K562 (cell line): Measurements from ENCODE around the gene HNF4A. TPM values are rescaled to one million over a fixed set of nuclear protein-coding genes. Genes with fewer than 3 reads are reported as not detected.
A peak's percentile ranks its signal among the peaks of the same experiment; 100 is the strongest.

Experiments
- BCOR ChIP-seq: fragments of 450-650 bp; IDR thresholded peaks from 2 replicates; pipeline ENCODE4 v1.6.1; 2016
- CTBP1 ChIP-seq: fragments of 450-650 bp; IDR thresholded peaks from 2 replicates; pipeline ENCODE4 v1.6.1; 2016; ENCODE audit warnings: borderline replicate concordance
- ETV5 ChIP-seq: sonication (generic); formaldehyde crosslinking; IDR thresholded peaks from 2 replicates; pipeline ENCODE4 v1.4.0; 2020; ENCODE audit warnings: low read depth, mild to moderate bottlenecking, missing genetic modification reagents
- FOXA1 ChIP-seq: fragments of 450-650 bp; IDR thresholded peaks from 2 replicates; pipeline ENCODE4 v1.6.1; 2016; ENCODE audit warnings: mild to moderate bottlenecking, borderline replicate concordance
- FOXP1 ChIP-seq: sonication (generic); formaldehyde crosslinking; IDR thresholded peaks from 2 replicates; pipeline ENCODE4 v1.8.0; 2022; ENCODE audit warnings: mild to moderate bottlenecking, missing genetic modification reagents
- IRF2 ChIP-seq: sonication (generic); formaldehyde crosslinking; IDR thresholded peaks from 2 replicates; pipeline ENCODE4 v1.8.1; 2022; ENCODE audit warnings: mild to moderate bottlenecking, missing genetic modification reagents
- JUN ChIP-seq, 2 experiments: sonication (generic) in 1 of 2; formaldehyde crosslinking in 1 of 2; IDR thresholded peaks; 2 replicates each; pipeline versions ENCODE4 v1.6.1 to v1.8.0; 2012 to 2022; ENCODE audit warnings: borderline replicate concordance in 2 of 2, mild to moderate bottlenecking in 2 of 2, improper control_type of control experiment in 1 of 2, low read depth in 1 of 2, low read length in 1 of 2, missing genetic modification reagents in 1 of 2
- KDM2B ChIP-seq: fragments of 250-450 bp; sonication (Bioruptor Pico); IDR thresholded peaks from 2 replicates; pipeline ENCODE4 v1.8.0; 2021; ENCODE audit warnings: mild to moderate bottlenecking, moderate library complexity
- MEIS2 ChIP-seq: fragments of 450-650 bp; IDR thresholded peaks from 2 replicates; pipeline ENCODE4 v1.6.1; 2014; ENCODE audit warnings: mild to moderate bottlenecking; ENCODE audit not compliant: partially characterized antibody
- NKRF ChIP-seq: fragments of 450-650 bp; IDR thresholded peaks from 2 replicates; pipeline ENCODE4 v1.6.1; 2016; ENCODE audit warnings: borderline replicate concordance
- OTX1 ChIP-seq: fragments of 450-650 bp; formaldehyde crosslinking; IDR thresholded peaks from 2 replicates; pipeline ENCODE4 v1.4.0; 2022; ENCODE audit warnings: mild to moderate bottlenecking
- RHOXF2B ChIP-seq: fragments of 250-450 bp; sonication (Bioruptor Pico); conservative IDR thresholded peaks from 2 replicates; pipeline ENCODE4 v1.5.1; 2021
- SMARCA5 ChIP-seq: fragments of 450-650 bp; IDR thresholded peaks from 2 replicates; pipeline ENCODE4 v1.6.1; 2016
- SMARCC2 ChIP-seq: fragments of 450-650 bp; IDR thresholded peaks from 2 replicates; pipeline ENCODE4 v1.6.1; 2017; ENCODE audit warnings: antibody characterized with exemption, moderate library complexity, mild to moderate bottlenecking, low read depth
- ZBTB1 ChIP-seq: sonication (generic); formaldehyde crosslinking; IDR thresholded peaks from 2 replicates; pipeline ENCODE4 v1.8.1; 2023; ENCODE audit warnings: missing genetic modification reagents, low read depth, mild to moderate bottlenecking, borderline replicate concordance
- ZNF316 ChIP-seq: fragments of 450-650 bp; IDR thresholded peaks from 2 replicates; pipeline ENCODE4 v1.6.1; 2016
- ZNF318 ChIP-seq, 2 experiments: fragments of 450-650 bp; IDR thresholded peaks; 2 replicates each; pipeline ENCODE4 v1.6.1; 2016; ENCODE audit warnings: mild to moderate bottlenecking in 2 of 2, borderline replicate concordance in 1 of 2, low read depth in 1 of 2, moderate library complexity in 1 of 2
- ZNF57 ChIP-seq: fragments of 450-650 bp; formaldehyde crosslinking; IDR thresholded peaks from 2 replicates; pipeline ENCODE4 v1.4.0; 2020; ENCODE audit warnings: mild to moderate bottlenecking, moderate library complexity
- ZNF586 ChIP-seq: fragments of 450-650 bp; formaldehyde crosslinking; conservative IDR thresholded peaks from 2 replicates; pipeline ENCODE4 v1.4.0; 2020; ENCODE audit warnings: mild to moderate bottlenecking, moderate library complexity
- polyA plus RNA-seq, 8 experiments: library from polyadenylated mRNA; depleted of rRNA in 4 of 8; stranded (reverse) in 5 of 8; unstranded in 3 of 8; fragments of >200 nt; fragmentation: Nextera tagmentation in 2 of 8; fragmentation: Illumina TruSeq in 1 of 8; extraction: Ambion mirVana in 2 of 8; extraction: Trizol in 1 of 8; gene quantifications; 2 replicates each; pipeline versions ENCODE4 v1.2.1 to v1.2.3, GENCODE V29; 2011 to 2014; ENCODE audit warnings: inconsistent platforms in 1 of 8, missing spikeins in 1 of 8
- total RNA-seq, 7 experiments: library from RNA; depleted of rRNA in 6 of 7; stranded (reverse); fragments of >200 nt in 6 of 7; fragmentation: Illumina TruSeq in 2 of 7; extraction: Trizol in 2 of 7; gene quantifications; 2 replicates each; pipeline versions ENCODE4 v1.2.1 to v1.2.3, GENCODE V29; 2011 to 2021; ENCODE audit warnings: low replicate concordance in 1 of 7

The HNF4A gene
- total and polyA plus RNA-seq, 9 of the 15 experiments (the other 6 are each of a cell fraction or from before 2014, with no cell fraction given), result 0.03 to 0.27 (median 0.08) TPM; not detected in 5

GRCh38 chr20:44394702-44395460, 39.4 kb downstream of the HNF4A start (continued):
- TF ChIP-seq ZNF318 (IDR thresholded peaks at IDR 0.05; ENCODE audit: borderline replicate concordance in 1 of 2, low read depth in 1 of 2), result no peak
- TF ChIP-seq SMARCC2, result peak; percentile 50; the same call in 1 of the 2 replicates
- TF ChIP-seq RHOXF2B (CRISPR knock-in tag), result no peak; the same call in 1 of the 2 replicates
- TF ChIP-seq ZBTB1, result no peak
- TF ChIP-seq IRF2 (CRISPR knock-in tag), result 0 out of 2 replicates have a peak, but pooled peaks have one; percentile 15
- no peak for TF ChIP-seq KDM2B (CRISPR knock-in tag)
- TF ChIP-seq SMARCA5, result 0 out of 2 replicates have a peak, but pooled peaks have one; percentile 63
- TF ChIP-seq CTBP1, result peak; percentile 49; the same call in 1 of the 2 replicates
- TF ChIP-seq ETV5 (CRISPR knock-in tag), result peak; percentile 38; the same call in 1 of the 2 replicates
- peak; percentile 48 for TF ChIP-seq ZNF316
- peak; percentile 18 for TF ChIP-seq MEIS2
- TF ChIP-seq NKRF, result no peak
- no peak for TF ChIP-seq OTX1
- no peak for TF ChIP-seq FOXP1
- TF ChIP-seq ZNF586 (CRISPR knock-in tag), result no peak
- no peak for TF ChIP-seq FOXA1
- TF ChIP-seq ZNF57 (CRISPR knock-in tag), result no peak
- TF ChIP-seq JUN (IDR thresholded peaks at IDR 0.05; ENCODE audit: borderline replicate concordance, low read depth, low read length), result no peak
- TF ChIP-seq JUN (CRISPR knock-in tag; IDR thresholded peaks at IDR 0.05; ENCODE audit: borderline replicate concordance), result no peak
- peak; percentile 90 for TF ChIP-seq BCOR
